ENCODE data around the gene LBX2.

DNA sequence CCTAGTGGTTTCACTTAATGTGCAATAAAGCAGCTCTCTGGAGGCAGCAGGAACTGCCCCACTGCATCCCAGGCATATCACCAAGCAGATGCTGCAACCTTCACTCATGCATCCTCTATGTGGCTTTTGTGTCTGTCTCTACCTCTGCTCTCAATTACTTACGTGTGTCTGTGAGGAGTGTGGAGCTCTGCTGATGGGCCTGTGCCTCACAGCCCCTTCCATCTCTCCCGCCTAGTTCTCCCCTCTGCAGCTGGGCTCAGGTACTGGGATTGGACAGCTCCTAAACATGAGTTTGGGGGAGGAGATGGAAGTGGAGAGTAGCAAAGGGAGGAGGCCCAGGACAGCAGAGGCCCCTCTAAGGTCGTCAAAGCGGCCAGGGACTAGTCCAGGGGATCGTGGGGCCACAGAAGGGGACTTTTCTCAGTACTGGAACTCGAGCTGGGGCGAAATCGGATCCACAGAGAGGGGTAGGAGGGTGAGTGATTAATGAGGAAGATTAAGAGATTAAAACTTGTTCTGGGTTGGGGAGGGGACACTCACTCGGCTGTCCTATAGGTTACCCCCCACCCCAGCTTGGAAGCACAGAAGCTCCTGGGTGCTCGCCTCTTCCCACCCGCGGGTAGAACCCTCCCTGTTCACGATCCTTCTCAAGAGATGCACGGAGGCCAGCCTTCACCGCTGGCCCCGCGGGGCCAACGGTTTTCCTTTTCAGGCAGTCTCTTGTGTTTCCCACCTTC is 2.1 kb upstream of the LBX2 start:
- TF ChIP-seq, protein P1, sequence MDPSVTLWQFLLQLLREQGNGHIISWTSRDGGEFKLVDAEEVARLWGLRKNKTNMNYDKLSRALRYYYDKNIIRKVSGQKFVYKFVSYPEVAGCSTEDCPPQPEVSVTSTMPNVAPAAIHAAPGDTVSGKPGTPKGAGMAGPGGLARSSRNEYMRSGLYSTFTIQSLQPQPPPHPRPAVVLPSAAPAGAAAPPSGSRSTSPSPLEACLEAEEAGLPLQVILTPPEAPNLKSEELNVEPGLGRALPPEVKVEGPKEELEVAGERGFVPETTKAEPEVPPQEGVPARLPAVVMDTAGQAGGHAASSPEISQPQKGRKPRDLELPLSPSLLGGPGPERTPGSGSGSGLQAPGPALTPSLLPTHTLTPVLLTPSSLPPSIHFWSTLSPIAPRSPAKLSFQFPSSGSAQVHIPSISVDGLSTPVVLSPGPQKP (IDR thresholded peaks at IDR 0.05; ENCODE audit: borderline replicate concordance, low read depth, low read length), result no peak
- TF ChIP-seq MAFK (IDR thresholded peaks at IDR 0.05; ENCODE audit: low read depth, low read length), result no peak
- no peak for TF ChIP-seq POLR2A (IDR thresholded peaks at IDR 0.05; ENCODE audit: low read depth, low read length)
- TF ChIP-seq, protein P2, sequence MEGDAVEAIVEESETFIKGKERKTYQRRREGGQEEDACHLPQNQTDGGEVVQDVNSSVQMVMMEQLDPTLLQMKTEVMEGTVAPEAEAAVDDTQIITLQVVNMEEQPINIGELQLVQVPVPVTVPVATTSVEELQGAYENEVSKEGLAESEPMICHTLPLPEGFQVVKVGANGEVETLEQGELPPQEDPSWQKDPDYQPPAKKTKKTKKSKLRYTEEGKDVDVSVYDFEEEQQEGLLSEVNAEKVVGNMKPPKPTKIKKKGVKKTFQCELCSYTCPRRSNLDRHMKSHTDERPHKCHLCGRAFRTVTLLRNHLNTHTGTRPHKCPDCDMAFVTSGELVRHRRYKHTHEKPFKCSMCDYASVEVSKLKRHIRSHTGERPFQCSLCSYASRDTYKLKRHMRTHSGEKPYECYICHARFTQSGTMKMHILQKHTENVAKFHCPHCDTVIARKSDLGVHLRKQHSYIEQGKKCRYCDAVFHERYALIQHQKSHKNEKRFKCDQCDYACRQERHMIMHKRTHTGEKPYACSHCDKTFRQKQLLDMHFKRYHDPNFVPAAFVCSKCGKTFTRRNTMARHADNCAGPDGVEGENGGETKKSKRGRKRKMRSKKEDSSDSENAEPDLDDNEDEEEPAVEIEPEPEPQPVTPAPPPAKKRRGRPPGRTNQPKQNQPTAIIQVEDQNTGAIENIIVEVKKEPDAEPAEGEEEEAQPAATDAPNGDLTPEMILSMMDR (conservative IDR thresholded peaks at IDR 0.05; ENCODE audit: low read depth, low read length), result no peak
- TF ChIP-seq SMC3 (IDR thresholded peaks at IDR 0.05; ENCODE audit: low read depth, low read length), result no peak
- no peak for TF ChIP-seq MAZ (IDR thresholded peaks at IDR 0.05; ENCODE audit: borderline replicate concordance, low read depth, low read length)
- TF ChIP-seq, protein P3, sequence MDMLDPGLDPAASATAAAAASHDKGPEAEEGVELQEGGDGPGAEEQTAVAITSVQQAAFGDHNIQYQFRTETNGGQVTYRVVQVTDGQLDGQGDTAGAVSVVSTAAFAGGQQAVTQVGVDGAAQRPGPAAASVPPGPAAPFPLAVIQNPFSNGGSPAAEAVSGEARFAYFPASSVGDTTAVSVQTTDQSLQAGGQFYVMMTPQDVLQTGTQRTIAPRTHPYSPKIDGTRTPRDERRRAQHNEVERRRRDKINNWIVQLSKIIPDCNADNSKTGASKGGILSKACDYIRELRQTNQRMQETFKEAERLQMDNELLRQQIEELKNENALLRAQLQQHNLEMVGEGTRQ (IDR thresholded peaks at IDR 0.05; ENCODE audit: low read depth, low read length), result no peak
- no peak for TF ChIP-seq RAD21 (IDR thresholded peaks at IDR 0.05; ENCODE audit: low read length)
- no peak for TF ChIP-seq RFX5 (IDR thresholded peaks at IDR 0.05; ENCODE audit: low read depth, low read length)
